ENCODE results near the gene POLR2A. TPM values are rescaled to one million over a fixed set of nuclear protein-coding genes. Genes with fewer than 3 reads are reported as not detected.
A peak's percentile ranks its signal among the peaks of the same experiment; 100 is the strongest.

Gene POLR2A
- total and polyA plus RNA-seq, 2 donors (not counting 3 experiments of a cell fraction or from before 2014, with no cell fraction given): 45.9 to 145 TPM

DNA sequence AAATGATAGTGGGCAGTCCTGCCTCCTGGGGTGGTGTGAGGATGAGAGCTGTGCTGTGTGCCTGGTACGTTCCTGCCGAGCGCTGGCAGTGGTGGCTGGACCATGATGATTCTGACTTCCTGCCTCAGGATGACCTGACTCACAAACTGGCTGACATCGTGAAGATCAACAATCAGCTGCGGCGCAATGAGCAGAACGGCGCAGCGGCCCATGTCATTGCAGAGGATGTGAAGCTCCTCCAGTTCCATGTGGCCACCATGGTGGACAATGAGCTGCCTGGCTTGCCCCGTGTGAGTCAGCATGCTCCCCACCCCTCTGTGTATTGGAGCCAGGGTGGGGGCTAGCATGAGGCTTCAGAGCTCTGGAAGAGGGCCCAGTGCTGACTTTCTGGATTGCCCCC, 13.1 kb downstream of the POLR2A start:
- H4K20me1 ChIP-seq (replicated peaks; ENCODE audit: control insufficient read depth, extremely low read depth, insufficient read depth, low read length): no peaks in the 10 kb centered on the region
- no peaks in the 10 kb centered on the region for H3K9me3 ChIP-seq (replicated peaks; ENCODE audit: control insufficient read depth, insufficient read depth, low read length)
- ChIA-PET CTCF (interaction anchor here (0.8 to 3.5 kb wide), 11 partner anchors 9 to 168 kb away, joined by 3 to 25 read pairs (median 3); partner anchors contain the start of gene SENP3), POLR2A (interaction anchor here (1.4 to 1.5 kb wide), 3 partner anchors 11 to 14 kb away, joined by 6 to 7 read pairs (median 7); no protein-coding TSS in a partner anchor)
- H3K79me2 ChIP-seq (ENCODE audit: control insufficient read depth, insufficient read depth, low read length): peaks cover 41% of the 10 kb centered on the region
- no peak overlapping the region for H2AFZ ChIP-seq (ENCODE audit: low read depth, low read length)
- H3K4me2 ChIP-seq (ENCODE audit: insufficient read depth, low read length): no peak overlapping the region
- BruUV-seq (replicated peaks): no TSS peak
- TF ChIP-seq FOS (IDR thresholded peaks at IDR 0.05; ENCODE audit: borderline replicate concordance, insufficient read depth, low read length) (peak; percentile 77), MYC (IDR thresholded peaks at IDR 0.05; ENCODE audit: low read depth, low read length) (peak; percentile 88), POLR2AphosphoS5 (IDR thresholded peaks at IDR 0.05; ENCODE audit: insufficient read depth, low read depth, low read length) (peak; percentile 67), EZH2 (IDR thresholded peaks at IDR 0.05; ENCODE audit: borderline replicate concordance, low read depth, low read length, severe bottlenecking) (no peak), POLR2A (IDR thresholded peaks at IDR 0.05; ENCODE audit: low read depth, low read length) (no peak), JUN (IDR thresholded peaks at IDR 0.05; ENCODE audit: borderline replicate concordance, insufficient read depth, insufficient read length, low read depth) (peak; percentile 26)
- TF ChIP-seq, protein P1, sequence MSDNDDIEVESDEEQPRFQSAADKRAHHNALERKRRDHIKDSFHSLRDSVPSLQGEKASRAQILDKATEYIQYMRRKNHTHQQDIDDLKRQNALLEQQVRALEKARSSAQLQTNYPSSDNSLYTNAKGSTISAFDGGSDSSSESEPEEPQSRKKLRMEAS (IDR thresholded peaks at IDR 0.05; ENCODE audit: insufficient read depth, insufficient read length): peak; percentile 53
- TF ChIP-seq, protein P2, sequence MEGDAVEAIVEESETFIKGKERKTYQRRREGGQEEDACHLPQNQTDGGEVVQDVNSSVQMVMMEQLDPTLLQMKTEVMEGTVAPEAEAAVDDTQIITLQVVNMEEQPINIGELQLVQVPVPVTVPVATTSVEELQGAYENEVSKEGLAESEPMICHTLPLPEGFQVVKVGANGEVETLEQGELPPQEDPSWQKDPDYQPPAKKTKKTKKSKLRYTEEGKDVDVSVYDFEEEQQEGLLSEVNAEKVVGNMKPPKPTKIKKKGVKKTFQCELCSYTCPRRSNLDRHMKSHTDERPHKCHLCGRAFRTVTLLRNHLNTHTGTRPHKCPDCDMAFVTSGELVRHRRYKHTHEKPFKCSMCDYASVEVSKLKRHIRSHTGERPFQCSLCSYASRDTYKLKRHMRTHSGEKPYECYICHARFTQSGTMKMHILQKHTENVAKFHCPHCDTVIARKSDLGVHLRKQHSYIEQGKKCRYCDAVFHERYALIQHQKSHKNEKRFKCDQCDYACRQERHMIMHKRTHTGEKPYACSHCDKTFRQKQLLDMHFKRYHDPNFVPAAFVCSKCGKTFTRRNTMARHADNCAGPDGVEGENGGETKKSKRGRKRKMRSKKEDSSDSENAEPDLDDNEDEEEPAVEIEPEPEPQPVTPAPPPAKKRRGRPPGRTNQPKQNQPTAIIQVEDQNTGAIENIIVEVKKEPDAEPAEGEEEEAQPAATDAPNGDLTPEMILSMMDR (IDR thresholded peaks at IDR 0.05; ENCODE audit: extremely low read depth in 1 of 2, insufficient read depth in 1 of 2, low read depth in 1 of 2, low read length in 2 of 2): no peak
- FAIRE-seq (peak; percentile 98), DNase-seq (ENCODE audit: low read depth, low spot score) (peak; percentile 73)
- no peak overlapping the region for H3K4me3 ChIP-seq (replicated peaks in 1 of 3; ENCODE audit: insufficient read depth in 1 of 3, low read depth in 1 of 3, low read length in 3 of 3)
- H3K9me1 ChIP-seq (replicated peaks; ENCODE audit: control insufficient read depth, extremely low read depth, insufficient read depth, low read length): no peaks in the 10 kb centered on the region
- H3K4me1 ChIP-seq (ENCODE audit: control insufficient read depth, extremely low read depth, insufficient read depth, low read length): peaks cover 23% of the 10 kb centered on the region
- dilution Hi-C loops (cut with MboI; ENCODE audit: extremely low pct_ligation_motif_present, low sequenced_read_pairs): no loop called here
- intact Hi-C loops (cut with micrococcal nuclease): loop anchor here (1.0 to 2.0 kb wide), 2 partner anchors 13 to 140 kb away; partner anchors contain the start of gene POLR2A
- H3K27ac ChIP-seq (ENCODE audit: insufficient read depth, low read depth, low read length): peak overlapping the region; percentile 51
- no peak overlapping the region for H3K9ac ChIP-seq (replicated peaks; ENCODE audit: extremely low read depth, insufficient read depth, low read length)
- H3K36me3 ChIP-seq (ENCODE audit: control insufficient read depth in 2 of 2, extremely low read depth in 1 of 2, insufficient read depth in 2 of 2, low read length in 2 of 2): peaks cover 32 to 40% of the 10 kb centered on the region in 2 experiments
- no peaks in the 10 kb centered on the region for H3K27me3 ChIP-seq (ENCODE audit: control insufficient read depth in 2 of 2, insufficient read depth in 2 of 2, low read length in 2 of 2)

All from endothelial cell of umbilical vein (primary cell).